GM13976 (cell line): Measurements from ENCODE around the gene PGBD5.

ENCODE experiments used
- DNase-seq: peaks from one replicate; pipeline ENCODE4 v3.0.0; 2012; ENCODE audit warnings: low spot score
- in situ Hi-C: fragments of 300-500 bp; cut with MboI; formaldehyde crosslinking; loops from one replicate; pipeline ENCODE4 v1.12.0; 2022; ENCODE audit warnings: low sequenced_read_pairs, mixed read lengths, inconsistent platforms; ENCODE audit not compliant: unreplicated experiment
- TF ChIP-seq, protein P1 (sequence below): IDR thresholded peaks from 2 replicates; pipeline ENCODE4 v1.5.1; 2012; ENCODE audit warnings: borderline replicate concordance, mild to moderate bottlenecking; ENCODE audit not compliant: insufficient read depth; ENCODE audit errors: extremely low read depth, missing control alignments, control extremely low read depth

Gene PGBD5

DNA sequence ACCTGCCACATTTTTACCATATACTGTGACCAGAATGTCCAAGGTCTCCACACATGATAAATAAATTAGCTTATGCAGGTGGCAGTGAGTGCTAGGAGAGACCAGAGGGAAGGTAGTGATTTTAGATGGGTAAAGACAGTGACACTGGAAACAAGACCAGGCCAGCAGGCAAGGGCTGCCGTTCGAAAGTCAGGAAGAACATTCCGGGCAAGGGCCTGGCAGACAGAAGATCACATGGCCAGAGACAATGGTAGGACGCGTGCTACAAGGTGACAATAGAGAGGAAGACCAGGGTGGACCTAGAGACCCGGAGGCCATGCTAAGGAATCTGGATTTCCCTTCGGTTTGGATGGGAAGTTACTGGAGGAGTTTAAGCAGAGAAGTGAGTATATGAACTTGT, 9.7 kb downstream of the PGBD5 start:
- in situ Hi-C loops: no loop called here
- DNase-seq: no peak
- TF ChIP-seq, protein P1, sequence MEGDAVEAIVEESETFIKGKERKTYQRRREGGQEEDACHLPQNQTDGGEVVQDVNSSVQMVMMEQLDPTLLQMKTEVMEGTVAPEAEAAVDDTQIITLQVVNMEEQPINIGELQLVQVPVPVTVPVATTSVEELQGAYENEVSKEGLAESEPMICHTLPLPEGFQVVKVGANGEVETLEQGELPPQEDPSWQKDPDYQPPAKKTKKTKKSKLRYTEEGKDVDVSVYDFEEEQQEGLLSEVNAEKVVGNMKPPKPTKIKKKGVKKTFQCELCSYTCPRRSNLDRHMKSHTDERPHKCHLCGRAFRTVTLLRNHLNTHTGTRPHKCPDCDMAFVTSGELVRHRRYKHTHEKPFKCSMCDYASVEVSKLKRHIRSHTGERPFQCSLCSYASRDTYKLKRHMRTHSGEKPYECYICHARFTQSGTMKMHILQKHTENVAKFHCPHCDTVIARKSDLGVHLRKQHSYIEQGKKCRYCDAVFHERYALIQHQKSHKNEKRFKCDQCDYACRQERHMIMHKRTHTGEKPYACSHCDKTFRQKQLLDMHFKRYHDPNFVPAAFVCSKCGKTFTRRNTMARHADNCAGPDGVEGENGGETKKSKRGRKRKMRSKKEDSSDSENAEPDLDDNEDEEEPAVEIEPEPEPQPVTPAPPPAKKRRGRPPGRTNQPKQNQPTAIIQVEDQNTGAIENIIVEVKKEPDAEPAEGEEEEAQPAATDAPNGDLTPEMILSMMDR: no peak

DNA sequence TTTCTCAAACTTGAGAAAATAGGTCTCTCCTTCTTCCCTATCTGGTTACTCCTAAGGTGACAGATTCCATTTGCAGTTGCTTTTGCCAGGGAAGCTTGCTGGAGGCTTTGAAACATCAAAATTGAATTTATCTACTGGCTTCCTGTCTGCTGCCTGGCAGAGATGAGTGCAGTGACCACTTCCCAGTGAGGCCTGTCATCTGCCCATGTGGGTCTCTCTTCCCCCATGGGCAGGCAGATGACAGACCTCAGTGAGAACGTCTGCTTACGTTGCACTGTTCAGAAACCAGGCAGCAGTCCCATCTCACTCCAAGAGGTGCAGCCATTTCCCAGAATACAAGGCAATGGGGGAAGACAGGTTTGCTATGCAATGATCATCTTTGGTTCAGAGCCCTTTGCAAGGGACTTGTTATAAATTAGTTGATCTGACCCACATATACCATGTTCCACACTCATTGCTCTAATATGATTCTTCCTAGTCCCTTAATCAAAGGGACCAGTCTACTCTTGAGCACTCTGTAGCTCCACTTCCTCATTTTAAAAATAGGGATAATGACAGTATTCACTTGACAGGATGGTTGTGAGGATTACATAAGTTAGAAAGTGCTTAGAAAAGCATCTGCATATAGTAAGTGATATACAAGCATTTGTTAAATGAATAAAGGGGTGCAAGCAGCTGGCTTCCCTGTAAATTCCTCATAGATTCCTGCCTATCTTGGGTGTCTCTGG, 10.6 kb downstream of the PGBD5 start:
- in situ Hi-C loops: no loop called here
- TF ChIP-seq, protein P1: no peak
- no peak for DNase-seq

DNA sequence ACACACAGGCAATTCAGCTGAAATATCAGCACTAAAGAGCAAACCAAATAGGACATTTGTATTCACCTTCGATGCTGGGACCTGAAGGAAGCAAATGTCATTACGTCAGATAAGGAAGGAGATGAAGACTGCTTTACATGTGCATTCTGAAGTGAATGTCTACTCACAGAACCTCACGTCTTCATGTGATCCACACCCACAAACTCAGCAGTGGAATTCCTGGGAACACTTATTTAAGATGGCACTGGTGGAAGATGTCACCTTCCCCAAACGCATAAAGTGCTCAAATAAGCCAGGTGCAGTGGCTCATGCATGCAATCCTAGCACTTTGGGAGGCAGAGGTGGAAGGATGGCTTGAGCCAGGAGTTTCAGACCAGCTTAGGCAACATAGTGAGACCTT, 11.4 kb downstream of the PGBD5 start:
- DNase-seq: no peak
- in situ Hi-C loops: no loop called here
- TF ChIP-seq, protein P1: no peak

DNA sequence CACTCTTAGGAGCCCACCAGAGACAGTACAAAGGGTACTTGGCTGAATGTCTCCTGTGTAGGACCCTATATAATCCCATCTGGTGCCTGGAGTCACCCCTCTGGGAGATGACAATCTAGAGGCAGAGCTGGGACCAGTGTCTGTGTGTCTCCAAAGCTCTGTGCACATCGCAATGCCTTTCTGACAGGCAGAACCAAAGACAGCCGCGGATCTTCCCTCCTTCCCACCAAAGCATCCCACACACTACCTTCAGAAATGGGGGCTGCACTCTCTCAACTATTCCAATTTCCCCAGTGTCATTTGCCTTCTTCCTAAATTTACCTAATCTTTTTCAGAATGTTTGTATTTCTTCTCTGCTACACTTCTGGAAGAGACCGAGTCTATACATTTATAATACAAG, 12.0 kb downstream of the PGBD5 start:
- TF ChIP-seq, protein P1: no peak
- no peak for DNase-seq
- in situ Hi-C loops: no loop called here

DNA sequence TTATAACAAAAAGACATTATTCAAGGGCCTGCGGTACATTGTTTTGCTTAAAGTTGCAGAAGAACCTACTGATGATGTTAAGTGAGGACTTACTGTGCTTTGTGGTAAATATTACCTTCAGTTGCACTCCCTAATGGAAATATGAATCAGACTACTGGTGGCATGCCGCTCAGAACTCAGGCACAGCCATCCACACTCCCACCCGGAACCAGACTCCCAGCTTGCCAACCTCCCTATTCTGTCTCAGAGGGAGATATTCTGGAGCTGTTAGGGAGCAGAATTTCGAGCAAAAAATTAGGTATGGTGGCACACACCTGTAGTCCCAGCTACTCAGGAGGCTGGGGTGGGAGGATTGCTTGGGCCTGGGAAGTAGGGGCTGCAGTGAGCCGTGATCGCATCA, 13.1 kb downstream of the PGBD5 start:
- in situ Hi-C loops: no loop called here
- DNase-seq: no peak
- TF ChIP-seq, protein P1: no peak

DNA sequence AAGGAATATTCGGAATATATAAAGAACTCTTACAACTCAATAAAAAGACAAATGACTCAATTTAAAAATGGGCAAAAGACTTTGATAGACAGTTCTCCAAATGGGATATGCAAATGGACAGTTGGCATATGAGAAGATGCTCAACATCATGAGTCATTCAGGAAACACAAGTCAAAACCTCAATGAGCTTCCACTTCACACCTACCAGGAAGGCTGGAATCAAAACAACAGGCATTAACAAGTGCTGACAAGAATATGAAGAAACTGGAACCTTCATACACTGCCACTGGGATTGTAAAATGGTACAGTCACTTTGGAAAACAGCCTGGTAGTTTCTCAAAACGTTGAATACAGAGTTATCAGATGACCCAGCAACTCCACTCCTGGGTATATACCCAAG, 17.2 kb downstream of the PGBD5 start:
- no peak for DNase-seq
- in situ Hi-C loops: no loop called here
- TF ChIP-seq, protein P1: no peak
